Measurements from ENCODE around the gene EAF1. TPM values are rescaled to one million over a fixed set of nuclear protein-coding genes. Genes with fewer than 3 reads are reported as not detected.
"Not testable (repeated sequence)": the region's sequence is repeated elsewhere in the genome, so short reads cannot be mapped to it uniquely, and the experiment has no call there.

EAF1 gene
- total RNA-seq, 1 experiment from 2014 or later, result 23.9 TPM

GRCh38 chr3:15382405-15382923 lies 44.9 kb upstream of the EAF1 start:
- no peaks in the 10 kb centered on the region for H3K27me3 Mint-ChIP-seq (ENCODE audit: unreplicated experiment)
- intact Hi-C loops (cut with micrococcal nuclease; ENCODE audit: unreplicated experiment), result no loop called here
- DNase-seq, result no peak
- TF ChIP-seq CTCF (IDR thresholded peaks at IDR 0.05; ENCODE audit: unreplicated experiment), result no peak
- no peaks in the 10 kb centered on the region for H3K9me3 Mint-ChIP-seq (ENCODE audit: low read depth, unreplicated experiment)
- CTCF ChIA-PET, result interaction anchor here (3.6 kb wide), 1 partner anchor 114 kb away, joined by 16 read pairs; no protein-coding TSS in a partner anchor
- no TSS peak for BruUV-seq (replicated peaks)
- peaks cover 21% of the 10 kb centered on the region for H3K4me1 Mint-ChIP-seq (ENCODE audit: low read depth, unreplicated experiment)
- peaks cover 9% of the 10 kb centered on the region for H3K36me3 Mint-ChIP-seq (ENCODE audit: insufficient read depth, unreplicated experiment)
- no peak overlapping the region for H3K4me3 Mint-ChIP-seq (ENCODE audit: low read depth, unreplicated experiment)
- H3K27ac Mint-ChIP-seq (ENCODE audit: unreplicated experiment), result no peak overlapping the region

- BruUV-seq (replicated peaks), result no TSS peak
- Mint-ChIP-seq H3K4me1 (ENCODE audit: low read depth, unreplicated experiment) (peaks cover 29% of the 10 kb centered on the region), H3K27me3 (ENCODE audit: unreplicated experiment) (no peaks in the 10 kb centered on the region), H3K36me3 (ENCODE audit: insufficient read depth, unreplicated experiment) (no peaks in the 10 kb centered on the region), H3K27ac (ENCODE audit: unreplicated experiment) (no peak overlapping the region), H3K4me3 (ENCODE audit: low read depth, unreplicated experiment) (no peak overlapping the region), H3K9me3 (ENCODE audit: low read depth, unreplicated experiment) (no peaks in the 10 kb centered on the region)
- CTCF ChIA-PET, result interaction anchor here (1.4 kb wide), 1 partner anchor 117 kb away, joined by 3 read pairs; no protein-coding TSS in a partner anchor
- TF ChIP-seq CTCF (IDR thresholded peaks at IDR 0.05; ENCODE audit: unreplicated experiment), result no peak
- no peak for DNase-seq
- intact Hi-C loops (cut with micrococcal nuclease; ENCODE audit: unreplicated experiment), result no loop called here
These were observed 42.7 kb upstream of the EAF1 start for GRCh38 chr3:15384510-15385237.

GRCh38 chr3:15385238-15385695 lies 42.1 kb upstream of the EAF1 start:
- H3K27ac Mint-ChIP-seq (ENCODE audit: unreplicated experiment); DNase-seq; H3K27me3 Mint-ChIP-seq (ENCODE audit: unreplicated experiment); intact Hi-C loops (cut with micrococcal nuclease; ENCODE audit: unreplicated experiment); CTCF ChIA-PET; H3K9me3 Mint-ChIP-seq (ENCODE audit: low read depth, unreplicated experiment); BruUV-seq (replicated peaks); H3K4me3 Mint-ChIP-seq (ENCODE audit: low read depth, unreplicated experiment); H3K36me3 Mint-ChIP-seq (ENCODE audit: insufficient read depth, unreplicated experiment): not testable (repeated sequence)
- H3K4me1 Mint-ChIP-seq (ENCODE audit: low read depth, unreplicated experiment), result peaks cover 29% of the 10 kb centered on the region

GRCh38 chr3:15385901-15386653 lies 41.3 kb upstream of the EAF1 start:
- Mint-ChIP-seq H3K27ac (ENCODE audit: unreplicated experiment) (peak overlapping the region; percentile 7), H3K9me3 (ENCODE audit: low read depth, unreplicated experiment) (no peaks in the 10 kb centered on the region), H3K4me1 (ENCODE audit: low read depth, unreplicated experiment) (peaks cover 29% of the 10 kb centered on the region), H3K36me3 (ENCODE audit: insufficient read depth, unreplicated experiment) (no peaks in the 10 kb centered on the region), H3K27me3 (ENCODE audit: unreplicated experiment) (no peaks in the 10 kb centered on the region), H3K4me3 (ENCODE audit: low read depth, unreplicated experiment) (no peak overlapping the region)
- CTCF ChIA-PET, result interaction anchor here (2.0 kb wide), 1 partner anchor 19 kb away, joined by 6 read pairs; no protein-coding TSS in a partner anchor
- no peak for TF ChIP-seq CTCF (IDR thresholded peaks at IDR 0.05; ENCODE audit: unreplicated experiment)
- intact Hi-C loops (cut with micrococcal nuclease; ENCODE audit: unreplicated experiment), result no loop called here
- no TSS peak for BruUV-seq (replicated peaks)
- no peak for DNase-seq

- H3K27me3 Mint-ChIP-seq (ENCODE audit: unreplicated experiment); intact Hi-C loops (cut with micrococcal nuclease; ENCODE audit: unreplicated experiment); DNase-seq; H3K27ac Mint-ChIP-seq (ENCODE audit: unreplicated experiment); H3K36me3 Mint-ChIP-seq (ENCODE audit: insufficient read depth, unreplicated experiment); BruUV-seq (replicated peaks); H3K4me3 Mint-ChIP-seq (ENCODE audit: low read depth, unreplicated experiment); H3K9me3 Mint-ChIP-seq (ENCODE audit: low read depth, unreplicated experiment): not testable (repeated sequence)
- H3K4me1 Mint-ChIP-seq (ENCODE audit: low read depth, unreplicated experiment), result peaks cover 29% of the 10 kb centered on the region
- CTCF ChIA-PET, result interaction anchor here (2.0 kb wide), 1 partner anchor 19 kb away, joined by 6 read pairs; no protein-coding TSS in a partner anchor
These were observed 40.8 kb upstream of the EAF1 start for GRCh38 chr3:15386654-15386955.
